Stimulated activated CD4-positive, alpha-beta T cell treated with anti-CD3 and anti-CD28 coated beads, Interleukin-1b, Interleukin-23, amount 100 ng/mL, for 1 hour (primary cell): ENCODE measurements around the gene ASTN1.

Source experiments
- DNase-seq, 2 donors: peaks; one replicate each; pipeline ENCODE4 v3.0.0-alpha.2; 2020; ENCODE audit warnings: low read depth in 2 of 2

Gene ASTN1

DNA sequence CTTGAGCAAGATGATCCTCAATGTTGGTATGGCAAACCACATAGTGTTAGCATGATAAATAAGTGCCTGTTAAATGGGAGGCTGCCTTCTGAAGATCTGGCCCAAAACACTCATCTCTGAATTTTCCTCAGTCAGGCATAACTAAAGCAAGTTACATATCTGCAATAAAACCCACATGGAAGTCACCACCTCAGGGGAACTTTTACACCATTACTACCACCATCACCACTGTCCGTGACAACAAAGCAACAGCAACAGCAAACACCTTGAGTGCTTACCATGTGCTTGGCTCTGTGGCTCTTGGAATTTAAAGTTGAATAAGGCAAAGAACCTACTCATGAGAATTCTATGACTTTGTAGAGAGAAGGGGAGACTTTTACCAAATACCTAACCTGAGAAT is 233.0 kb downstream of the ASTN1 start:
- no peak for DNase-seq

GRCh38 chr1:176926330-176927086 is 238.0 kb downstream of the ASTN1 start:
- no peak for DNase-seq

GRCh38 chr1:176925223-176925622 is 239.3 kb downstream of the ASTN1 start:
- no peak for DNase-seq

DNA sequence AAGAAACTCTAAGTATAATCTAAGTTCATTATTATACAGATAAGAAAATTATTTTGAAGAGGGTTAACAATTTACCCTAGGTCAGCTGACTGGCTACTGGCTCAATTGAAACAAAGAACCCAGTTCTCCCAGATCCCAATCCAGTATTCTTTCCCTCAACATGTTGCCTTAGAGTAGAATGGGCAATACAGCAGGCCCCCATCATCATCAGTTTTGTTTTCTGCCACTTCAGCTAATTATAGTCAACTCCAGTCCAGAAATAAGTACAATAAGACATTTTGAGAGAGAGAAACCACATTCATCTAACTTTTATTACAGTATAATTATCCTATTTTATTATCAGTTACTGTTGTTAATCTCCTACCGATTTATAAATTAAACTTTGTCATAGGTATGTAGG is 241.2 kb downstream of the ASTN1 start:
- no peak for DNase-seq

DNA sequence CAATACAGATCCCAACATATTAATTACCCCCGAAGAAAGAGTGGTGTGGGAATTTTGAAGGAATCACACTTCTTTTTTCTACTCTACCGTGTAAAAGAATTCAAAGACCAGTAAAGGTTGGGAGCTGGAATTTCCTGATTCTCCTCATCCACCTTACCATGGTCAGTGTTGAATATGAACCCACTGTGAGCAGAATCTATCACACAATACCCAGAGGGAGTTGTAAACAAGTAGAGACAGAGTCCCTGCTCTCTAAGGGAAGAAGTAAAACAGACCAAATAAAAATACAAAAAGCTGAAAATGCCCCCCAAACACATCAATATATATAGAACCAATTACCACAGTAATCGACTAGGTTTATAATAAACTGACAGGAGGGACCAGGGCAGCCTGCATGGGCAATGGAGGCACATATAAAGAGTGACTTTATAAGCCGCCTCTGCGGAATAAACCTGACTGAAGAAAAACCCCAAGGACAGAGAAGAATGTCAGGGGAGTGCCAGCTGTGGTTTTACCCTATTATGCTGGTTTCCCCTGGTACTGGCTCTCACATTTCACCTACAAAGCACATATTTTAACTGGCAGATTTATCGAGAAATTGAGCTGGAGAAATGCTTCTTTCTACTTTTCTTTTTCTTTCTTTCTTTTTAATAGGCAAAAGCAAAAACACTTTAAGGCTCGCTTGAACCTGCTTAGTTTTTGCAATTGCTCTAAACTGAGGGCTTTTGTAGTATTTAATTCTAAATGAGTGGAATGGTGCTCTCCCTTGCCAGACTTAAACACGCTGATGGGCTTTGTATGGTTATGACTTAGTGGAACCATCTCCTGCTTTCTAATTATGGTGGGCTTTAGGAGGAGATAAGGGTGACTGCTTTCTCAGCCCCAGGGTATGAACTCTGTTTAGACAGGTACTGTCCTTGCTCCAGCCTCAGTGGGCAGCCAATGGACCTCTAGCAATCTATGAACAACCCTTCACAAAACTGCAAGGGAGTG is 244.8 kb downstream of the ASTN1 start:
- no peak for DNase-seq

- DNase-seq, result no peak
Measured at GRCh38 chr1:176905648-176906047, 258.9 kb downstream of the ASTN1 start.

DNA sequence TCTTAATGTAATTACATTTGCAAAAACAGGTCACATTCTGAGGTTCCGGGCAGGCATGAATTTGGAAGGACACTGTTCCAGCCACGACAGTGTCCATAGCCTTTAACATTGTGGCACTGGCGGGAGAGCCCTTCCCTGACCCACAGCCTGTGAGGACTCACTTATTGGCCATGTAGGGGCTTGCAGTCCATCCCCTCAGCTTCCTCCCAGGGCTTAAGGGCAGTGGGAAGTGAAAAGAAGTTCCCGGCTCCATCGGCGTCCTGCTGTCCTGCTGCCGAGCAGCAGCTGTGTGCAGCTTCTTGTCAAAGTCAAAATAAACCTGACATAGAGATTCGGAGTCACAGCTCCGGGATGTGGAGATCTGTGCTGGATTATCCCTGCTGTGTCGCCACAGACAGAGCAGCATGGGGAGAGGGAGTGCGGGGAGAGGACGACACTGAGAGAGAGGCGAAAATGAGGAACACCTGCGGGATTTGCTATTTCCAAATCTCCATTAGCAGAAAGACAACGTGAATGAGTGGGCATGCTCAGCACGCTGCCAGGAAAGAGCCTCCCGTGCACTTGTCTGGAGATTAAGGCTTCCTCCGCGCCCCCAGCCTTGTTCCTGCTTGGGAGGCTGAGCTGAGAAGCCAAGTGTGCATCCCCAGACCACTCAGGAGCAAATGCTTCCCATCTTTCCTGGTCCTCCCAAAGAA is 260.3 kb downstream of the ASTN1 start:
- no peak for DNase-seq

- no peak for DNase-seq
Measured at GRCh38 chr1:176903474-176903873, 261.0 kb downstream of the ASTN1 start.

GRCh38 chr1:176899321-176899720 is 265.2 kb downstream of the ASTN1 start:
- DNase-seq, result no peak

GRCh38 chr1:176897350-176898236 is 266.9 kb downstream of the ASTN1 start:
- DNase-seq, result no peak

DNA sequence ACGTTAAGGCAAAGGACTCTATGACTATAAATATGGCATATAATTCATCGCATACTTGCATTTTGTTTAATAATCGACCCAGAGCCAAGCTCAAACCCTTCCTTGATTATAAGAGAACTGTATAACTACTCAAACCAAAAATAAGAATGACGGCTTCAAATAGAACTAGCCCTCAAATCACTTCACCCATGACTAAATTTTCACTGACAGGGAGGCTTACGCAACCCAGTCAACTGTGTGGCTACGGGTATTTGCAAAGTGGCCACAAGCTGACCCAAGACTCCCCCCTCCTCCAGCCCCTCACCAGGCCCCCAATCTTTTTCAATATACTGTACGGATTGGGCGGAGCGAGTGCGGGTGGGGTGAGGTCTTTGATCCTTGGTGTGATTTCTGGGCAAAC is 268.3 kb downstream of the ASTN1 start:
- no peak for DNase-seq

DNA sequence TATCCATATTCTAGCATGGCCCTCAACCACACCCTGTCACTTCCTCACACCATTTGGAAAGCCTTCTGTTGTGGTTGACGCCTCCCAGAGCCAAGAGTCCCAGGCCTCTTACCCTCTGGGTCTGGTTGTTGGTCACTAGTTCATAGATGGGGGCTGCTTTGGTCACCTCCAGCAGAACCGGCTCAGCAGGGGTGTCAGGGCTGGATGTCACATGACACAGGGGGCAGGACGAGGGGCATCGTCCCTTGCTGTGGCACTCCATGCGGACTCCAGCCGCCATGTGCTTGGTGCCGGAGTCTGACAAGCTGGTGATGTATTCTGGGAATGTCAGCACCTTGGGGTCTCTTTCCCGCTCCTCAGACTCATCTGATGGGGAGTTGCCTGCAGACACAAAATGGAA is 270.1 kb downstream of the ASTN1 start:
- DNase-seq, result no peak

DNA sequence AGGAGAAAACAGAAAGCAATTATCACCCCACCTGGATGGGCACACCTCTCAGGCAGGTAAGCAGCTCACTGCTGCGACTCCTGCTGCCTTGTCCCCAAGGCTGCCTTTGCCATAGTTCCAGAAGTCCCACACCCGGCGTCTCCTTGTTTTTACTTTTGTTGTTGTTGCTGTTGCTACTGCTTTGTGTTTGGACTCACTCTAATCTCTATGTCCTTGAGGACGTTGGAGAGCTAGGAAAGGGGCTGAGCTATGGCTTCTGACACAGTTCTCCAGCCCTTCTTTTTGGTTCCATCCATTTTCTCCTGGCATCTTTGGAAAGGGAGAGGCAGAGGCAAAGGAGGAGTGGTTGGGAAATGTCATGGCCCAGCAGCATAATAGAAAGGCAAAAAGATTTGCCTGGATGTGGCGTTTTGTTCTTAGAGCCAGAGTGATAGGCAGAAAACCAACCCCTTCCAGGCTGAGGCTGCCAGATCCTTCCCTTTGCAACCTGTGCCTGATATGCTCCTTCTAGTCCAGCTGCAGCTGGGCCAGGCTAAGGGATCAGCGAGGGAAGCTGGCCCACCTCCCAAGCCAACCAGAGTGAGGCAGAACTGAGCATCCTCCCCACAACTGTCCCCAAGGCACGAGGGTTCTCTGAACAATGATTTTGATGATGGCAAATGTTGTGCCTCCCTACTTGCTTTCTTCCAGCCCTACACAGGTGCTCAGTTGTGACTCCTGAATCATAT is 270.7 kb downstream of the ASTN1 start:
- DNase-seq, result no peak

DNA sequence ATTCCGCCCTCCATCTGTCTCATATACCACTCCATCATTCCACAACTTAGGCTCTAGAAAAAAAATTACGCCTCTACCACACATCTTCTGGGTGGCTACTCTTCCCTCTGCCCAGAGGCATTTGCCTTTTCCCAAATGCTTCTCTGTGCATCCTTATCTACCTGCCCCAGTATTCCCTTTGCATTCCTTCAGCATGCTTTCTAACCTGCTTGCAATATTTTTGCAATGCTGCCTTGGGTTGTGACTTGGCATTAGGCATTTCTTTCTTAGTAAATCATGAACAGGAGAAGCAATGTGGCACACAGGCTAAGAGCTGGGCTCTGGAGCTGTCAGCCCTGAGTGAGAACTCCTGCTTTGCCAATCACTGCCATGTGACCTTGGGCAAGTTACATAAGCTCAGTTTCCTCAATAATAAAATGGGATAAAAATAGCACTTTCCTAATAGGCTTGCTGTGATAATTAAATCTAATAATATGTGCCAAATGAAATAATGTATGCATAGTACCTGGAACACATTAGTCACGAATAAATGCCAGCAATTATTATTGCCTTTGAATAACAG is 276.0 kb downstream of the ASTN1 start:
- DNase-seq, result no peak

- DNase-seq, result no peak
Measured at GRCh38 chr1:176885751-176886150, 278.8 kb downstream of the ASTN1 start.

- no peak for DNase-seq
Measured at GRCh38 chr1:176885341-176885740, 279.2 kb downstream of the ASTN1 start.

- no peak for DNase-seq
Measured at GRCh38 chr1:176884911-176885310, 279.6 kb downstream of the ASTN1 start.

DNA sequence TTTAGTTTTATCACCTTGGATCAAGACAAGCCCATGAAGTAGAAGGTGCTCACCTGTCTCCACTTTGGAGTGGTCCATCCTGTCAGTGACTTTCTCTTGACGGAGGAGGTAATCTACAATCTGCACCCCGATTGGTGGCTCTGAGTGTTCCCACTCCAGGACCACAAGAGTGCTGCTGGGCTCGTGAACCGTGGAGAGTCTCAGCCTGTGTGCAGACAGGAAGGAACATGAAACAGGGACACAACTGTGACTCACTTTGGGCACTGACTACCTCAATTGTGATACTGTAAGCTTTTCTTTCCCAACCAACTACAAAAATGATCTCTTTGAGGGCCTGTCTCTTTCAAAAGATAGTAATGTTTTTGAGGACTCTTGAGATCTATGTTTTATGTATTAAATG is 280.2 kb downstream of the ASTN1 start:
- no peak for DNase-seq

DNA sequence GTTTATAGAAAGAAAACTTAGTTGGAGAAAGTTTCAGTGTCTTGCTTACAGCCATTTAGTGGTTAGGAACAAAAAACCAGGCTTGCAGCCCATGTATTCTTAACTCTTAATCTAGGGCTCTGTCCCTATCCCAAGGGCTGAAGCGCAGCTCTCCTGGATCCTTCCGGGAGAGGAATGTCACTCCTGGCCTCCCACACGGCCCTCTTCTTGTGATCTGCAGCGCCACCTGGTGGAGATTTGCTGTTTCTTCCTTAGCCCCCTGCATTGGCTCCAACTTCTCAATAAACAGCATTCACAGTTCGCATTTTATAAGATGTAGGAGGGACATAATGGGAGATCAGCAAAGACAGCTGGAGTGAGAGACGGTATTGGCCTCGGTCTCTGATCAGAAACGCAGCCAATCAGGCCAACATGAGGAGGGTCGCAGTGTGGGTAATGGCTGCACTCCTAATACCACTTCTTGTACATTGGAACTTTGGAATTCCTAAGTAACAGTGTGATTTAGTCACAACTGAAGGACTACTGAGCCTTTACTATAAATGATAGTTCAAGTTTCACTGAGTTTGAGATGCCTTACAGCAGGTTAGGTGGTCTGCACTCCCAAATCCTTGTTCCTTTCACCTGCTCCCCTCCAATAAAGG is 283.4 kb downstream of the ASTN1 start:
- DNase-seq, result peak in 1 of 2 donors; percentile 10
